Measurements from ENCODE around the gene BEST2.

The BEST2 gene

GRCh38 chr19:12802267-12803106, 50.9 kb downstream of the BEST2 start:
- no peak for DNase-seq

DNA sequence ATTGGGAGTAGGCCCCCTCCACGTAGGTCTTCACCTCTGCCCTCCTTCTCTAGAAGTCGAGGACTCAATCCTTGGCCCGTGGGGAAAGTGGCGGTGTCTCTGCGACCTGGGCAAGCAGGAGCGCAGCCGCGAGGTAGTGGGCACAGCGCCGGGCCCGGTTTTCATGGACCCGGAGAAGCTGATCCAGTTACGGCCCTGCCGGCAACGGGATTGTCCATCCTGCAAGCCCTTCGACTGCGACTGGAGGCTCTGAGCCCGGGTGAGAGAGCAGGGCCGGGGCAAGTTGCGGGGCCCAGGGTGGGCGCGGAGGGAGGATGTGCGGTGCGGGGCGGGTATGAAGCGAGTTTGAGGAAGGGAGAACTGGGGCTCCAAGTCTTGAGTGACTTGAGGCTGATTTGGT, 52.5 kb downstream of the BEST2 start:
- DNase-seq, result no peak

DNA sequence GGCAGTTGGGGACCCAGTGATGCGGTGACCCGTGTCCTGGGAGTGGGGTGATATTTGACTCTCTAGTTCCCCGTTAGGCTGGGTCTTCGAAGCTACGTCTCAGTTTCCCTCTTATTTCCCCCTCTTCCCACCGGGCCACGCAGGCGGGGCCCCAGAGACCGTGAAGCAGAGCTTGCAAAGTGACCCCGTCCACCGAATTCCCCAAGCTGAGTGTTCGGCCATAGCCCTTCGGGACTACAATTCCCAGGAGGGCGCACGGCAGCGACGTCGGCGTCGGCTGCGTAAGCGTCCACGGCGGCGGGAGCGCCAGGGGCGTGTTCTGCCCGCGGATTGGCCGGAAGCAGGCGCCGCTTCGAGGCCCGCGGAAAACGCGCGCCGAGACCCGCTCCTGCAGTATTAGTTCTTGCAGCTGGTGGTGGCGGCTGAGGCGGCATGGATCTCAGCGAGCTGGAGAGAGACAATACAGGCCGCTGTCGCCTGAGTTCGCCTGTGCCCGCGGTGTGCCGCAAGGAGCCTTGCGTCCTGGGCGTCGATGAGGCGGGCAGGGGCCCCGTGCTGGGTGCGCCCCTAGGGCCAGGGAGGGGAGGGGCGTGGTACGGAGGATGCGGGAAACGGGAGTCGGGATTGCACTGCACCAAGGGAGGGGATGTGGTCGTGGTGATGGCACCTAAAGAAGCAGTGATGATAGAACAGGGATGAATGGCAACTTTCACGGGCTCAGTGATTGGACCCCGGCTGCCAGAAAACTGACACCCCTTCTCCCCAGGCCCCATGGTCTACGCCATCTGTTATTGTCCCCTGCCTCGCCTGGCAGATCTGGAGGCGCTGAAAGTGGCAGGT, 54.9 kb downstream of the BEST2 start, which contains the start of gene RNASEH2A:
RNASEH2A (plus strand) TSS at position 343 of the 840 bp plus-strand sequence; CDS start at position 433, 90 bp downstream.
- DNase-seq, result peak; percentile 92

Measured in activated CD4-positive, alpha-beta T cell treated with anti-CD3 and anti-CD28 coated beads, Interleukin-2, amount 50 U/mL, for 16 hours (primary cell).